Measurements from ENCODE around the gene IKZF4. TPM values are rescaled to one million over a fixed set of nuclear protein-coding genes. Genes with fewer than 3 reads are reported as not detected.
A peak's percentile ranks its signal among the peaks of the same experiment; 100 is the strongest.

IKZF4 gene
- total RNA-seq, 6 experiments from 2014 or later, result 0.99 to 2.6 (median 2.3) TPM

- peak; percentile 51 to 70 (median 59) for ATAC-seq
- Histone ChIP-seq H3K4me3 (peak overlapping the region; percentile 82 to 92 (median 90)), H3K4me1 (peaks cover 0 to 53% (median 17%) of the 10 kb centered on the region in 4 donors), H3K27ac (peak overlapping the region; percentile 91 to 99 (median 93)), H3K36me3 (peaks cover 0 to 35% (median 17%) of the 10 kb centered on the region in 4 donors), H3K27me3 (no peaks in the 10 kb centered on the region), H3K9me3 (no peaks in the 10 kb centered on the region)
- intact Hi-C loops (cut with DNase I), result no loop called here
- TF ChIP-seq CTCF (IDR thresholded peaks at IDR 0.05) (no peak), POLR2A (IDR thresholded peaks at IDR 0.05) (peak; percentile 85)
- peak; percentile 68 to 94 (median 83) for DNase-seq
- WGBS (ENCODE audit: insufficient coverage, low coverage, low lambda C conversion rate, missing lambda C conversion rate), result 6% methylated on average over 4 of the region's 6 CpGs
Measured at GRCh38 chr12:56081393-56082347, 60.8 kb downstream of the IKZF4 start.

- no peak for TF ChIP-seq CTCF (IDR thresholded peaks at IDR 0.05)
- TF ChIP-seq POLR2A (IDR thresholded peaks at IDR 0.05), result no peak
- intact Hi-C loops (cut with DNase I), result no loop called here
- Histone ChIP-seq H3K4me1 (peaks cover 0 to 59% (median 21%) of the 10 kb centered on the region in 4 donors), H3K4me3 (peak overlapping the region; percentile 82 to 92 (median 90)), H3K27me3 (no peaks in the 10 kb centered on the region), H3K27ac (peak overlapping the region; percentile 91 to 99 (median 93)), H3K36me3 (peaks cover 0 to 40% (median 19%) of the 10 kb centered on the region in 4 donors), H3K9me3 (no peaks in the 10 kb centered on the region)
- WGBS (ENCODE audit: insufficient coverage, low coverage, low lambda C conversion rate, missing lambda C conversion rate), result 10% methylated on average over 1 of the region's 2 CpGs
- DNase-seq (no peak), ATAC-seq (no peak)
Measured at GRCh38 chr12:56082382-56082781, 61.5 kb downstream of the IKZF4 start.

- no peaks in the 10 kb centered on the region for H3K9me3 ChIP-seq
- peak overlapping the region in 2 of 3 donors; percentile 93 to 99 for H3K27ac ChIP-seq
- peak overlapping the region in 2 of 3 donors; percentile 90 to 92 for H3K4me3 ChIP-seq
- TF ChIP-seq POLR2A (IDR thresholded peaks at IDR 0.05), result no peak
- TF ChIP-seq CTCF (IDR thresholded peaks at IDR 0.05), result no peak
- intact Hi-C loops (cut with DNase I), result no loop called here
- H3K36me3 ChIP-seq, result peaks cover 0 to 46% (median 22%) of the 10 kb centered on the region in 4 donors
- H3K4me1 ChIP-seq, result peaks cover 0 to 60% (median 22%) of the 10 kb centered on the region in 4 donors
- no peaks in the 10 kb centered on the region for H3K27me3 ChIP-seq
- DNase-seq, result no peak
- 31% methylated on average over 3 of the region's 3 CpGs for WGBS (ENCODE audit: insufficient coverage, low coverage, low lambda C conversion rate, missing lambda C conversion rate)
- ATAC-seq, result no peak
Measured at GRCh38 chr12:56082967-56083366, 62.1 kb downstream of the IKZF4 start.

- ATAC-seq (peak in 1 of 4 donors; percentile 2), DNase-seq (peak in 2 of 3 donors; percentile 54 to 68)
- H3K4me1 ChIP-seq, result peaks cover 0 to 52% (median 22%) of the 10 kb centered on the region in 4 donors
- H3K9me3 ChIP-seq, result no peaks in the 10 kb centered on the region
- 74% methylated on average over 9 of the region's 15 CpGs for WGBS (ENCODE audit: insufficient coverage, low coverage, low lambda C conversion rate, missing lambda C conversion rate)
- peak overlapping the region; percentile 36 to 47 (median 40) for H3K27ac ChIP-seq
- no peaks in the 10 kb centered on the region for H3K27me3 ChIP-seq
- H3K4me3 ChIP-seq, result no peak overlapping the region
- TF ChIP-seq CTCF (IDR thresholded peaks at IDR 0.05) (peak; percentile 16 to 35 (median 23)), POLR2A (IDR thresholded peaks at IDR 0.05) (no peak)
- H3K36me3 ChIP-seq, result peaks cover 0 to 67% (median 33%) of the 10 kb centered on the region in 4 donors
- intact Hi-C loops (cut with DNase I), result no loop called here
Measured at GRCh38 chr12:56084958-56085543, 64.2 kb downstream of the IKZF4 start.
